Activated T-helper 1 cell treated with anti-CD3 and anti-CD28 coated beads, Interleukin-2, amount 50 U/mL, for 16 hours (primary cell): ENCODE data around the gene COQ3.

ENCODE experiments used
- DNase-seq, 2 donors: peaks; one replicate each; pipeline ENCODE4 v3.0.0-alpha.2; 2020; ENCODE audit warnings: low read depth in 1 of 2, low spot score in 1 of 2

COQ3 gene

GRCh38 chr6:99334526-99335127 lies 59.4 kb downstream of the COQ3 start:
- DNase-seq: no peak

GRCh38 chr6:99333068-99333467 lies 60.9 kb downstream of the COQ3 start:
- no peak for DNase-seq

GRCh38 chr6:99331531-99331930 lies 62.5 kb downstream of the COQ3 start:
- no peak for DNase-seq

GRCh38 chr6:99330159-99330558 lies 63.8 kb downstream of the COQ3 start:
- DNase-seq: peak in 1 of 2 donors; percentile 7

- no peak for DNase-seq
Measured at GRCh38 chr6:99324996-99325395, 69.0 kb downstream of the COQ3 start.
